ENCODE measurements around the gene RTP2.

Gene RTP2

GRCh38 chr3:187661267-187661666, 41.1 kb downstream of the RTP2 start:
- H3K4me3 ChIP-seq (ENCODE audit: low read depth, low read length): no peak overlapping the region
- TF ChIP-seq ZBTB7A (tag by site-specific recombination; IDR thresholded peaks at IDR 0.05; ENCODE audit: low read depth) (no peak), BCL6B (tag by site-specific recombination; IDR thresholded peaks at IDR 0.05) (no peak), ZBTB20 (tag by site-specific recombination; IDR thresholded peaks at IDR 0.05) (no peak), ZNF2 (tag by site-specific recombination; IDR thresholded peaks at IDR 0.05) (no peak), ZFP41 (tag by site-specific recombination; IDR thresholded peaks at IDR 0.05; ENCODE audit: borderline replicate concordance) (no peak), ZBTB10 (tag by site-specific recombination; IDR thresholded peaks at IDR 0.05) (no peak), ZBTB44 (tag by site-specific recombination; IDR thresholded peaks at IDR 0.05) (no peak), ZNF341 (tag by site-specific recombination; IDR thresholded peaks at IDR 0.05; ENCODE audit: low read depth) (no peak), SCRT1 (tag by site-specific recombination; IDR thresholded peaks at IDR 0.05; ENCODE audit: borderline replicate concordance) (no peak), ZNF19 (tag by site-specific recombination; IDR thresholded peaks at IDR 0.05; ENCODE audit: low read depth) (no peak), ZNF114 (tag by site-specific recombination; IDR thresholded peaks at IDR 0.05) (no peak), ZNF350 (tag by site-specific recombination; IDR thresholded peaks at IDR 0.05) (no peak), ZNF548 (tag by site-specific recombination; IDR thresholded peaks at IDR 0.05) (no peak), ZNF513 (tag by site-specific recombination; IDR thresholded peaks at IDR 0.05) (no peak), ZBTB17 (tag by site-specific recombination; IDR thresholded peaks at IDR 0.05) (no peak), ZNF677 (tag by site-specific recombination; IDR thresholded peaks at IDR 0.05) (no peak), ZNF645 (tag by site-specific recombination; IDR thresholded peaks at IDR 0.05) (no peak), ZFHX2 (tag by site-specific recombination; conservative IDR thresholded peaks at IDR 0.05) (no peak), TSHZ1 (tag by site-specific recombination; IDR thresholded peaks at IDR 0.05; ENCODE audit: borderline replicate concordance) (no peak)
- H3K27ac ChIP-seq (ENCODE audit: extremely low read depth, low read depth, low read length): no peak overlapping the region
- CTCF ChIA-PET: interaction anchor here (4.8 kb wide), 1 partner anchor 342 kb away, joined by 27 read pairs; no protein-coding TSS in a partner anchor
- H3K4me1 ChIP-seq (ENCODE audit: control insufficient read depth, insufficient read depth, low read length): no peaks in the 10 kb centered on the region
- H3K36me3 ChIP-seq (ENCODE audit: control insufficient read depth in 2 of 2, insufficient read depth in 1 of 2, low read length in 2 of 2): no peaks in the 10 kb centered on the region
- H3K9me3 ChIP-seq (ENCODE audit: control insufficient read depth, insufficient read depth, low read depth, low read length): no peaks in the 10 kb centered on the region
- POLR2A ChIA-PET: no interaction called here
